Effector memory CD8-positive, alpha-beta T cell (primary cell): ENCODE data around the gene IL1RAP.
A peak's percentile ranks its signal among the peaks of the same experiment; 100 is the strongest.
"Not testable (repeated sequence)": the region's sequence is repeated elsewhere in the genome, so short reads cannot be mapped to it uniquely, and the experiment has no call there.

ENCODE experiments used
- ATAC-seq: fragments of 150-1000 bp; cut with Tn5 transposase; replicated peaks from 2 replicates; pipeline ENCODE4 v1.10.0; 2021; ENCODE audit warnings: mild to moderate bottlenecking, moderate library complexity
- DNase-seq, 3 experiments: peaks; one replicate each; pipeline ENCODE4 v3.0.0; 2021
- H3K27ac Mint-ChIP-seq, 2 donors: one replicate each; pipeline ENCODE4 v1.8.0; 2022; ENCODE audit warnings: mild to moderate bottlenecking in 2 of 2, mixed read lengths in 2 of 2, moderate library complexity in 2 of 2
- H3K27me3 Mint-ChIP-seq, 2 donors: one replicate each; pipeline ENCODE4 v1.8.0; 2022; ENCODE audit warnings: mixed read lengths in 2 of 2
- H3K36me3 Mint-ChIP-seq: one replicate; pipeline ENCODE4 v1.8.0; 2022; ENCODE audit warnings: mild to moderate bottlenecking, moderate library complexity, mixed read lengths; ENCODE audit not compliant: insufficient read depth
- H3K4me1 Mint-ChIP-seq, 2 donors: one replicate each; pipeline ENCODE4 v1.8.0; 2022; ENCODE audit warnings: low read depth in 2 of 2, mixed read lengths in 2 of 2
- H3K4me3 Mint-ChIP-seq, 2 donors: one replicate each; pipeline ENCODE4 v1.8.0; 2022; ENCODE audit warnings: mild to moderate bottlenecking in 2 of 2, mixed read lengths in 2 of 2, moderate library complexity in 2 of 2
- H3K9me3 Mint-ChIP-seq, 2 donors: one replicate each; pipeline ENCODE4 v1.8.0; 2022; ENCODE audit warnings: mixed read lengths in 2 of 2
- total RNA-seq, 9 experiments: gene quantifications; one replicate each; lab custom pipeline; 2026; lab: John Stamatoyannopoulos, UW

The IL1RAP gene, protein sequence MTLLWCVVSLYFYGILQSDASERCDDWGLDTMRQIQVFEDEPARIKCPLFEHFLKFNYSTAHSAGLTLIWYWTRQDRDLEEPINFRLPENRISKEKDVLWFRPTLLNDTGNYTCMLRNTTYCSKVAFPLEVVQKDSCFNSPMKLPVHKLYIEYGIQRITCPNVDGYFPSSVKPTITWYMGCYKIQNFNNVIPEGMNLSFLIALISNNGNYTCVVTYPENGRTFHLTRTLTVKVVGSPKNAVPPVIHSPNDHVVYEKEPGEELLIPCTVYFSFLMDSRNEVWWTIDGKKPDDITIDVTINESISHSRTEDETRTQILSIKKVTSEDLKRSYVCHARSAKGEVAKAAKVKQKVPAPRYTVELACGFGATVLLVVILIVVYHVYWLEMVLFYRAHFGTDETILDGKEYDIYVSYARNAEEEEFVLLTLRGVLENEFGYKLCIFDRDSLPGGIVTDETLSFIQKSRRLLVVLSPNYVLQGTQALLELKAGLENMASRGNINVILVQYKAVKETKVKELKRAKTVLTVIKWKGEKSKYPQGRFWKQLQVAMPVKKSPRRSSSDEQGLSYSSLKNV
- 15.5 to 33.9 (median 21.6) reads per million in 9 experiments for total RNA-seq

DNA sequence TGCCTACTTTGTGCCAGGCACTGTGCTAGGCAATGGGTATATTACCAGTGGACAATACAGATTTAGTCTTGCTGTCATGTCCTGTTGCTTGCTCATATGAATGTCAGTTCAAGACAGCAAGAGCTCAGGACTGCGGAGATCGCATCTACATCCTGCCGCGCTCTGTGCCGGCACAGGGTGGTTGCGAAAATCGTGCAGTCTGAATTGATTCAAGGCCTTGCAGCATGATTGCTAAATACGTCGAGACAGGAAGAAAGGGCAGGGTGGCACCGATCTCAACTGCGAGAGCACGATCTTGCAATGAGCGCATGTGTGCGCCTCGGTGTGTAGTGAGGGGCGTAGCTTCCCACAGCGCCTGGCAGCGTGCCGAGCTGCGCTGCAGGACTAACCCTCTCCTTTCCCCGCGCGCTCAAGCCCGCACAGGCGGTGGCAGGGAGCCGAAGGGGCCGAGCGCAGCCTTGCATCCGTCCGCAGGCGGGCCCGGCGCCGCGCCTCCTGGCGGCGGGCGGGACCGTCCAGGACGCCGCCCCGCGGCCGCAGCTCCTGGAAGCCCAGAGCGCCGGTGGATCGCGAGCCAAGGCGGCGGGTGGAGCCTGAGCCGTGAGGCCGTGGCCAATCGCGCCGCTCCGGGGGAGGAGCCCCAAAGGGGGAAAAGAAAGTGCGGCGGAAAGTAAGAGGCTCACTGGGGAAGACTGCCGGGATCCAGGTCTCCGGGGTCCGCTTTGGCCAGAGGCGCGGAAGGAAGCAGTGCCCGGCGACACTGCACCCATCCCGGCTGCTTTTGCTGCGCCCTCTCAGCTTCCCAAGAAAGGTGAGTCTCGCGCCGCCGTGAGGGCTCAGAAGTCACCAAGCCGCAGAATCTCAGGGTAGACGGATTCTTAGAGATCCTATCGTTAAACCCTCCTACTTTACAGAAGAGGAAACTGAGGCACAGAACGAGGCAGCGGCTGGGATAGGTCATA is at the start of gene IL1RAP:
TSS of gene IL1RAP (plus strand) at position 677 of the 962 bp plus-strand sequence. CDS start 50,205 bp downstream, outside the sequence.
- Mint-ChIP-seq H3K36me3 (peaks cover 2% of the 10 kb centered on the region), H3K9me3 (no peaks in the 10 kb centered on the region), H3K27me3 (no peaks in the 10 kb centered on the region), H3K27ac (peak within 1 kb of the TSS; percentile 80 to 93), H3K4me3 (peak within 1 kb of the TSS; percentile 84 to 86), H3K4me1 (peaks cover 25 to 30% of the 10 kb centered on the region in 2 donors)
- DNase-seq = peak; percentile 76 to 79 (median 79)
- ATAC-seq = peak; percentile 82

DNA sequence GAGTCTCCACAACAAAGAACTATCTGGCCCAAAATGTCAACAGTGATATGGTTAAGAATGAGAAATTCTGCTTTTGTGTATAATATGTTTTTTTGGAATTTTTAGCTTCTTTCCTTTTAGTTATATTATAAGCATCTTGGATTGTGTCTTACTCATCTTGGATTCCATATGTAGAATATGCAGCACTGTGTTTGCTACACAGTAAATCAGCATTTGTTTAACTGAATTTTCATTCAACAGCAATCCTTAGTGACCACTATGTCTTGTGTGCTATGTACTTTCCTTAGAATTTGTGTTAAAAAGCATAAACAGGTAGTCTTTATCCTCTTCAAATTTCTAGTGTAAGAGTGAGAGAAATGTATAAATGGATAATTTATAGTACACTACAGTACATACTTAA is 46.0 kb upstream of the IL1RAP start:
- Mint-ChIP-seq H3K4me1 (no peaks in the 10 kb centered on the region), H3K4me3 (no peak overlapping the region), H3K9me3 (peaks cover 0 to 2% of the 10 kb centered on the region in 2 donors), H3K36me3 (no peaks in the 10 kb centered on the region), H3K27ac (no peak overlapping the region), H3K27me3 (peaks cover 19 to 30% of the 10 kb centered on the region in 2 donors)
- DNase-seq (no peak), ATAC-seq (no peak)

DNA sequence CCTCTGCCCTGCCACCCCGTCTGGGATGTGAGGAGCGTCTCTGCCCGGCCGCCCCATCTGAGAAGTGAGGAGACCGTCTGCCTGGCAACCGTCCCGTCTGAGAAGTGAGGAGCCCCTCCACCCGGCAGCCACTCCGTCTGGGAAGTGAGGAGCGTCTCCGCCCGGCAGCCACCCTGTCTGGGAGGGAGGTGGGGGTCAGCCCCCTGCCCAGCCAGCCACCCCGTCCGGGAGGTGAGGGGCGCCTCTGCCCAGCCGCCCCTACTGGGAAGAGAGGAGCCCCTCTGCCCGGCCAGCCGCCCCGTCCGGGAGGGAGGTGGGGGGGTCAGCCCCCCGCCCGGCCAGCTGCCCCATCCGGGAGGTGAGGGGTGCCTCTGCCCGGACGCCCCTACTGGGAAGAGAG is 40.6 kb upstream of the IL1RAP start:
- not testable (repeated sequence) for H3K4me1 Mint-ChIP-seq, H3K27ac Mint-ChIP-seq, DNase-seq, ATAC-seq, H3K4me3 Mint-ChIP-seq, H3K9me3 Mint-ChIP-seq, H3K36me3 Mint-ChIP-seq
- H3K27me3 Mint-ChIP-seq = peaks cover 9 to 22% of the 10 kb centered on the region in 2 donors

DNA sequence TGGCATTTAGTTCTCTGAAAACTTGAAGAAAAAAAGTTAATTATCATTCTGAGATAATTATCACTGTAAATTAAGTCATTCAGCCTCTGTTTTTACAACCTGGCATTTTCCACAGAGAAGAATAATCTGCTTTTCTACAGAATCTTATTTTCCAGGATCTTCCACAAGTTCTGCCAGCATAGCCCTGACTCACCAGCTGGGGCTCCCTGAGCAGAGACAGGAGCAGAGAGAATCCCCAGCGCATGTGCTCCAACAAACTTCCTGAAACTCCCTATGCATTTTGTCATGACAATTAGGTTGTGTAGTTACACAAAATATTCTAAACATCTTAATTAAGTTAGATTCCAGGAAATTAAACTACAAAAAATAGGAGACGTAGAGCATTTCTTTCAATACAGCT is 32.1 kb upstream of the IL1RAP start:
- no peak overlapping the region for H3K4me3 Mint-ChIP-seq
- DNase-seq (no peak), ATAC-seq (no peak)
- no peaks in the 10 kb centered on the region for H3K36me3 Mint-ChIP-seq
- H3K9me3 Mint-ChIP-seq = peaks cover 0 to 1% of the 10 kb centered on the region in 2 donors
- H3K27ac Mint-ChIP-seq = no peak overlapping the region
- H3K27me3 Mint-ChIP-seq = peaks cover 0 to 6% of the 10 kb centered on the region in 2 donors
- H3K4me1 Mint-ChIP-seq = peaks cover 0 to 6% of the 10 kb centered on the region in 2 donors

DNA sequence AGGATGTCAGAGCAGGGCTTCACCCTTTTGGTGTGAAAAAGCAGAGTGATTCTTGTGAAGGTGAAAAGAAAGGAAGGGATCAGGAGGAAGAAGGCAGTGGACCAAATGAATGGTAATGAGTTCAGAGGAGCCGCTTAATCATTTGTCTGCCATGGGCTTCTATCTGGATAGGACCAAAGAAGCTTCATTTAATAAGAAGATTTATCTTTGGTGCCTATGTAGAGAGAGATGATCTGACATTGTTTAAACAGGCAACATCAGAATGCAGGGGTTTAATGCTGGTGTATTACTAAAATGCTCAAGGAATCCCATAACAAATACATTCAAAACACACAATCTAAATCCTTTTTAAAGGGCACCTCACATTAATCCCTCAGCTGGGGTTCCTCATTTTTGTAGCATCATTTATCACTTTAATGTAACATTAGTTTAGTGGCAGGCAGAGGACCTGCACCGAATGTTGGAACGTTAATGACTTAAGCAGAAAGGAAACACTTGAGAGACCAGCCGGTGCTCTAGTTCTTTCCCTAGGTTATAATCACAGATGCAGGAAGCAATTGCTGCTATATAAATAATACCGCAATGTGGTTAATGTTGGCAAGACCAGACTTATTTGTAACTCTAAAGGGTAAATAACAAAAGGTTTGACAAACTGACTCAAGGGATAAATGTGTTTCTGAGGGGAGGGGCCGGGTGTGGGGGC is 27.9 kb upstream of the IL1RAP start:
- DNase-seq (no peak), ATAC-seq (no peak)
- no peaks in the 10 kb centered on the region for H3K36me3 Mint-ChIP-seq
- H3K4me3 Mint-ChIP-seq = no peak overlapping the region
- H3K4me1 Mint-ChIP-seq = peaks cover 0 to 6% of the 10 kb centered on the region in 2 donors
- no peak overlapping the region for H3K27ac Mint-ChIP-seq
- H3K27me3 Mint-ChIP-seq = peaks cover 33 to 38% of the 10 kb centered on the region in 2 donors
- no peaks in the 10 kb centered on the region for H3K9me3 Mint-ChIP-seq

DNA sequence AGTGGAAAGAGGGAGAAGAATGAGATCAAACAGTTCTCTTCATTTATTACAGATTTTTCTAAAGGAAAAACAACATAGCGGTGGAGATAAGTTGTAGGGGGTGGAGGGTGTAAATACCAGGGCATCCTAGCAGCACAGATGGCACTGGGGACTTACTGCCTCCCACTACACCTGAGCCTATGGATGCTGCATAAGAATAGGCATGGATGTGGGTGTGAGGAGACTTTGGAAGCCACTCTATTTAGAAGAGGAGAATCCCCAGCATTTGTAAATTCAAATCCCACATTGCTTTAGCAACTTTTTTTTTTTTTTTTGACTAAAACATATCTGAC is 27.4 kb upstream of the IL1RAP start:
- H3K27me3 Mint-ChIP-seq = peaks cover 38 to 43% of the 10 kb centered on the region in 2 donors
- no peaks in the 10 kb centered on the region for H3K36me3 Mint-ChIP-seq
- no peak overlapping the region for H3K4me3 Mint-ChIP-seq
- no peak for DNase-seq
- no peaks in the 10 kb centered on the region for H3K9me3 Mint-ChIP-seq
- no peak for ATAC-seq
- H3K4me1 Mint-ChIP-seq = peaks cover 0 to 6% of the 10 kb centered on the region in 2 donors
- H3K27ac Mint-ChIP-seq = no peak overlapping the region

DNA sequence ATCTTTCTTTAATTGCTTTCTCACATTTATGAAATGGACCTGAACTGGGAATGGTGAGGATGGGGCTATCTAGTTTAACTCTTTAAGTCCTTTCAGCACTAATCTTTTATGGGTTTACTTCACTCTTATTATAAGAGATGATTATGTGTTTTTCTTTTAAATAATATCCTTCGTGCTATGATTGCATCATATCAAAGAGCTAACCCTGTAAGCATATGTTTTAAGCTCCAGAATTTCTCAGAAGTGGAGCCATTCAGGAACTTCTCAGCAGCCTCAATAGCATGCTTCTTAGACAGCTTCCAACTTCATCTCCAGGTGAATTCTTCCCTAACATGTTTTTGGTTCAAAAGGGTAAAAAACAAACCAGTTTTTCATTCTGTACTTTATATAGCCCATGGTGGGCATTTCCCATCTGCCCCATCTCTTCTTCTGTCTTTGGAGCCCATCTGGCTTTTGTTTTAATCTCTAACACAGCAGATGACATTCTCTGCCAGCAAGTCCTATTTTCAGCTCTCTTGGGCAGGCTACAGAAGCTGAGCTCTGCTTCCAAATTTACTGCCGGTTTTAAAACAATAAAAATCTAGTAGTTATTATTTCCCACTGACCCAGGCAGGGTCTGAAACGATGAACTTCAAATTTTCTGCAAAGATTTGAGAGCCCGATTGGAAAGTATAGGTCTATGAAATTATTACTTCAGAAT is 26.8 kb upstream of the IL1RAP start:
- peaks cover 41 to 45% of the 10 kb centered on the region in 2 donors for H3K27me3 Mint-ChIP-seq
- H3K4me1 Mint-ChIP-seq = peaks cover 0 to 6% of the 10 kb centered on the region in 2 donors
- no peak overlapping the region for H3K4me3 Mint-ChIP-seq
- DNase-seq = no peak
- H3K27ac Mint-ChIP-seq = no peak overlapping the region
- no peak for ATAC-seq
- no peaks in the 10 kb centered on the region for H3K9me3 Mint-ChIP-seq
- H3K36me3 Mint-ChIP-seq = no peaks in the 10 kb centered on the region

DNA sequence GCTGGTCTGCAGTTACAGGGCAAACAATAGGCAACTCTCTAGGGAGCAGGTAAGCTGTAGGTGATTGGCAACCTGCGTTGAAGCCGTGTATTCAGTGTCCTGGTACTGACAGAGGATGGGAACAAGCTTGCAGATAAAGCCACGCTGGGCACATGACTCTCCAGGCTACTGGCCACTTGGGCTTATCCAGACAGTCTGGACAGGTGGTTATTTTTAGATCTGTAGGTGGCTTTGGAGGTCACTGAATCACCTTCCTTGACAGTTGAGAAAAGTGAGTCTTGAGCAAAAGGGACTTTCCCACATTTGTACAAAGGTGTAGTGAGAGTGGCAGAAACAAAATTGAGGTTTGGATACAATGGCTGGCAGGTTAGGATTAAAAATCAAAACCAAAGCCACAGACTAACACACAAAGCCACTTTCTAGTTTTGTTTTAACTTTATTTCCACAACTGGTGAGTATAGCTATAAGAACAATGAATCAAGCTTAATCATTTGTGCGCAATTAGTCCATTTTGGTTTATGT is 22.3 kb upstream of the IL1RAP start:
- ATAC-seq (peak; percentile 22), DNase-seq (no peak)
- H3K4me3 Mint-ChIP-seq = no peak overlapping the region
- no peaks in the 10 kb centered on the region for H3K36me3 Mint-ChIP-seq
- H3K27ac Mint-ChIP-seq = no peak overlapping the region
- no peaks in the 10 kb centered on the region for H3K9me3 Mint-ChIP-seq
- no peaks in the 10 kb centered on the region for H3K4me1 Mint-ChIP-seq
- peaks cover 64 to 74% of the 10 kb centered on the region in 2 donors for H3K27me3 Mint-ChIP-seq

DNA sequence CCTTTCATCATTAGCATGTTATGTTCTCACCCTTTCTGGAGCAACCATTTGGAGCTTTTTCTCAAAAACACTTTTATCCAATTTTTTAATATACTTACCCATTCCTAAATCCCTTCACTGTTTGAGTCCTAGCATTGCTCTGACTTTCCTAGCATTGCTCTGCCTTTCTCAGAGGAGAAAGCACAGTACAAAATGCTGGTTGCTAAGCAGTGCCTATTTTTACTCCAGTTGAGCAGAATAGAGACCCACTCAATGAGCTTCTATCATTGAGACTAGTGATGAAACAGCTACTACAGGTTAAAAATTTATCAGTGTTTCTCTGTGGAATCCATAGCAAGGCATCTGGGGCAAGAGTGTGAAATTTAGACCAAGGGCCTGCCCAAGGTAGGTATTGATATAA is 21.8 kb upstream of the IL1RAP start:
- no peaks in the 10 kb centered on the region for H3K4me1 Mint-ChIP-seq
- no peaks in the 10 kb centered on the region for H3K36me3 Mint-ChIP-seq
- no peak for DNase-seq
- ATAC-seq = no peak
- no peaks in the 10 kb centered on the region for H3K9me3 Mint-ChIP-seq
- no peak overlapping the region for H3K27ac Mint-ChIP-seq
- H3K27me3 Mint-ChIP-seq = peaks cover 67 to 77% of the 10 kb centered on the region in 2 donors
- no peak overlapping the region for H3K4me3 Mint-ChIP-seq

DNA sequence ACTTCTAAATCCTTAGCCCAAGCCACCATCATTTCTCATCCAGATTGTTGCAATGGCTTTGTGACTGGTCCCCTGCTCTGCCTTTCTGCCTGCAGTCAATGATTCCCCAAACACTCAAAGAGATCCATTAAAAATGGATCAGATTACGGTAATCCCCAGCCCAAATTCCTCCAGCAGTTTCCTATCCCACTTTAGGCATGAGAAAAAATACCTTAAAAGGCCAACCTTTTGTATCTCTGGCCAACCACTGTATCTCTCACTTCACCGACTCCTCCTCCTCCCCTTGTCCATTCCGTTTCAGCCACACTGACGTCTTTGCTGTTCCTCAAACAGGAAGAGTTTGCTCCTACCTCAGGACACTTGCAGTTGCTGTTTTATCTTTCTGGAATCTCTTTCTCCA is 20.9 kb upstream of the IL1RAP start:
- no peak for ATAC-seq
- Mint-ChIP-seq H3K4me3 (no peak overlapping the region), H3K27ac (no peak overlapping the region), H3K27me3 (peaks cover 63 to 70% of the 10 kb centered on the region in 2 donors), H3K9me3 (no peaks in the 10 kb centered on the region), H3K4me1 (no peaks in the 10 kb centered on the region), H3K36me3 (no peaks in the 10 kb centered on the region)
- DNase-seq = no peak

DNA sequence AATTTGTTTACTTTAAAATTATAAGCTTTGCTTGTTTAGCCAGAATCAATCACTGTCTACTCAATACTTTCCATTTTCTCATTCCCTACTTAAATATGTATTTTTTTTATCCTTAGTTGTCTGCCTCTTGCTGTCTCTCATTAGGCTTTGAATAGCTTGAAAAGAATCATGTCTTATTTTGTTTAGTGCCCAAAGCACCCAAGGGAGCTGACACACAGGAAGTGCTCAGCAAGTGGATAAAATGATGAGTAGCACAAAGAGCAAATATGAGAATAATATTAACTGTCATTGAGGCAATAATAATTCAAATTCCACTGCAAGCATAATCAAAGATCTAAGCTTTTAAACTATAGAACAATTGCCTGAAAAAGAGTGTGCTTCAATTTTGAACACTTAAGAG is 19.0 kb upstream of the IL1RAP start:
- Mint-ChIP-seq H3K9me3 (no peaks in the 10 kb centered on the region), H3K27me3 (peaks cover 56 to 59% of the 10 kb centered on the region in 2 donors), H3K27ac (no peak overlapping the region), H3K4me3 (no peak overlapping the region), H3K36me3 (no peaks in the 10 kb centered on the region), H3K4me1 (no peaks in the 10 kb centered on the region)
- ATAC-seq (no peak), DNase-seq (no peak)

DNA sequence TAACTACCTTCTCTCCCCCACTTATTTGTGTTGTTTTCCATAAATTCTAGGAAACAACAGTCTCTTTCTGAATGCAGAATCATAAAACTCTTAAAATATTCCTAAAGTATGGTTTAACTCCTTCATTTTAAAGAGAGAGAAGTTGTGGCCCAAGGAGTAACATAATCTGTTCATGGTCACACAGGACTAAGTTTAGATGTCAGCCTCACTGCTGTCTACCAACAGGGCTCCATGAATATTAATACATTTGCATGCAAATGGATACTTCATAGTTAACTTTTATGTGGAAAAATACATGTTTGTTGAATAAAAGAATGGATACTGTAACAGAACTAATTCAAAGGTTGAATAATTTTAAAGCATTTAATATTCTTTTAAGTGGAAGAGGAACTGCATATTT is 18.5 kb upstream of the IL1RAP start:
- Mint-ChIP-seq H3K9me3 (no peaks in the 10 kb centered on the region), H3K4me1 (no peaks in the 10 kb centered on the region)

More for the DNA sequence above, 18.5 kb upstream of the IL1RAP start:
- H3K27ac Mint-ChIP-seq = no peak overlapping the region
- DNase-seq (no peak), ATAC-seq (no peak)
- peaks cover 53 to 61% of the 10 kb centered on the region in 2 donors for H3K27me3 Mint-ChIP-seq
- H3K36me3 Mint-ChIP-seq = no peaks in the 10 kb centered on the region
- H3K4me3 Mint-ChIP-seq = no peak overlapping the region
